IPS-NIHi11 (cell line): Measurements from ENCODE around the gene EPHA2.
"Not testable (repeated sequence)": the region's sequence is repeated elsewhere in the genome, so short reads cannot be mapped to it uniquely, and the experiment has no call there.

Experiments
- DNase-seq: peaks from one replicate; pipeline ENCODE4 v3.0.0; 2012; ENCODE audit warnings: mixed read lengths, low spot score

The EPHA2 gene

DNA sequence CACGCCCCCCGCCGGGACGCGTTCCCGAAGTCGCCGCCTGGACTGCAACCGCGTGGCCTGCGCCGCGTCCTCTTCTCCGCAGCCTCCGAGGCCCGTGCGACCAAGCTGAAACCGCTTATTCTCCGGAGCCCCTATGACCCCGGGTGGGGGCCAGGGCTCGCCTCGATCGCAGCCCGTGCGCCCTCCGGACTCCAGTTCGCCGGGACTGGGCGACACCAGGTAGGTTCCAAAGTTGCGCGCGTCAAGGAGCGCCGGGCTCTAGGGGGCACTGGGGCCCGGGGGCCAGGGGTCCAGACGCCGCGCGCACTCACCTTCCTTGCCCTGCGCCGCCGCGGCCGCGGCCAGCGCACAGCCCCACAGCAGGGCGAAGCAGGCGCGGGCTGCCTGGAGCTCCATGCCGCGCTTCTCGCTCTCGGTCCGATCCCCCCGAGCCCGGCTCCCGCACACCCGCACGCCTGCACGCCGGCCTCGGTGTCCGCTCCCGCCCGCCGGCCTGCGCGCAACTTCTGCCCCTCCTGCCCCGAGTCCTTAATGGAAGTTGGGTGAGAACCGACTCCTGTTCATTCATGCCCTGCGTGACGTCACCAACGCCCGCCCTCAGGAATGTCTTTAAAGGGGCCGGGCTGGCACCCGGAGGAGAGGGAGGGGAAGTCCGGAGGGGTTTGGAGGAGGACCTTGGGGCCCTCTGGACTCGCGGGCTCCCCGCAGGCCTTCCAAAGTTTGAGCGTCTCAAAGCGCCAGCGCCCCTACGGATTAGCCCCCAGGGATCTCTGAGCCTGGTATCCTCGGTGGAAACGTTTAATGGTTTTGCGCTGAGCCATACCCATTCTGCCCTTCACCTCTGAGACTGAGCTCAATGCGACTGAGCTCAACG is at the start of gene EPHA2:
Gene EPHA2, minus strand, starts transcription at position 533 of the 874 bp plus-strand sequence. Its CDS starts 137 bp downstream, at position 396.
- peak; percentile 89 for DNase-seq

DNA sequence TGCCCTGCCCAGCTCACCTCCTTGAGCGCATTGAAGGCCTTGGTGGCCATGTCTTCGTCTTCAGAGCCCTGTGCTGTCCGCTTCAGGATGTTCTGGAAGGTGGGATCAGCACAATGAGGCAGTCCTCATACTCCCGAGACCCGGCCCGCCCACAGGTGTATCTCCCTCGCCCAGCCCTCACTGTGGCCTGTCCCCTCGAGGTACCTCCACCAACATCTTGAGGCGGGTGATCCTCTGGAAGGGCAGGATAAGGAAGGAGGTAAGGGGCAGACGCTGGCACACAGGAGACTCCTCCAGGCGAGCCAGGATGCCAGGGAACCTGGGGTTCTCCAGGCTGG is 49.4 kb upstream of the EPHA2 start:
- no peak for DNase-seq

DNA sequence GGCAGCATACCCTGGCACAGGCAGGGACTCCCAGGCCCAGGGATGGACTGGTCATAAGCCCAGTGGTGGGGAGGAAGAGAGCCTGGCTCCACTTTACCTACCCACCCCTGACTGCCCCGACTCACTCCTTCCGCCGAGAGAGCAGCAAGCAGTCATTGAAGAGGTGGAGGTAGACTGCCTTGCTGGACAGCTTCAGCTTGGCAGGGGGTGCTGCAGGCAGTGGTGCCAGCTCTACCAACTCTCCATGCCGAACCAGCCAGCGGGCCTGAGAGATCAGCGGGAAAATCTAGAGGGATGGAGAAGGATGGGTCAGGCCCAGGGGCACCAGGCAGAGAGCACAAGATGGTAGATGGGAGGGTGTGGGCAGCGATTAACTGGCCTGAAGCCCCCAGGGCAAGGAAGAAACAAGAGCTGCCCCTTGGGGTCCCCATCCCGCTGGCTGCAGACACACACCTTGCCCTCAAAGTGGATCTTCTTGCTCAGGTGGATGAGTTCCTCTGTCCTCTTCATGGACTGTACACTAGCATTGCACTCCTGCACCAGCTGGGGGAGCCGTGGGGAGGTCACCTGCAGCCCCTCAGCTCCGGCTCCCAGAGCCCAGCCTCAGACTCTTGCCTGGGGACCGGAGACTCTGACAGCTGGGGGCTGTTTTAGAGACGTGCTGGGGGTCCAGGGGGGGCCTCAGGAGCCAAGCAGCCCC is 48.9 kb upstream of the EPHA2 start:
- DNase-seq = peak; percentile 69

DNA sequence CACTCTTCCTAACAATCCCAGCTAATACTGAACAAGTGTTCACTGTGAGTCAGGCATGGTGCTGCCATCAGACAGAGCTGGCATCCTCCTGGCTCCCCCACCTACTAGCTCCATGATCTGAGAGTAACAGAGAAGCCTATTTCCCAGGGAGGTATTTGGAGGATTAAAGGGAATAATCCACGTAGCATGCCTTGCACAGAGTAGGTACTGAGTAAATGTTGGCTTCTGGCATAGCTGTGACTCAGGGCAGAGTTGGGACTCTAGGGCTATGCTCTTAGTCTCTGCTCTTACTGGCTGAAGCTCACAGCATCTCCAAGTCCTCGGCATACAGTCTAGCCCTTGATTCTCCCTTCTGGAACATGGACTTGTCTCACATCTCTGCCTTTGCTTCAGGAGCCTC is 48.3 kb upstream of the EPHA2 start:
- DNase-seq = no peak

DNA sequence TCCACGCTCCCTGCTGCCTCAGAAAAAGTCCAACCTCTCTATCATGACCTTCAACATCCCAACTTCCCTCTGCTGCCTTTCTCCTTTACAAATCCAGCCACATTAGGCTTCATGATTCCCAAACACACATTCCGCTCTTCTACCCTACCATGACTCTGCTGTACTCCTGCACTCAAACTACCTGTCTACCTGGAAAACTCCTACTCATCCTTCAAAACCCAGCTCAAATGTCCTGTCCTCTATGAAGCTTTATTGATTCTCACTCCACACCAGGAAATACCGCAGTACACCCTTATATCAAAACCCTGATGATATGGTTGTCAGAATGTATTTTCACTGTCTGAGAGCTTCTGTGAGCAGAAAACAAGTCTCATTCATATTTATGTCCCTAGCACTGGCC is 47.7 kb upstream of the EPHA2 start:
- DNase-seq = no peak

DNA sequence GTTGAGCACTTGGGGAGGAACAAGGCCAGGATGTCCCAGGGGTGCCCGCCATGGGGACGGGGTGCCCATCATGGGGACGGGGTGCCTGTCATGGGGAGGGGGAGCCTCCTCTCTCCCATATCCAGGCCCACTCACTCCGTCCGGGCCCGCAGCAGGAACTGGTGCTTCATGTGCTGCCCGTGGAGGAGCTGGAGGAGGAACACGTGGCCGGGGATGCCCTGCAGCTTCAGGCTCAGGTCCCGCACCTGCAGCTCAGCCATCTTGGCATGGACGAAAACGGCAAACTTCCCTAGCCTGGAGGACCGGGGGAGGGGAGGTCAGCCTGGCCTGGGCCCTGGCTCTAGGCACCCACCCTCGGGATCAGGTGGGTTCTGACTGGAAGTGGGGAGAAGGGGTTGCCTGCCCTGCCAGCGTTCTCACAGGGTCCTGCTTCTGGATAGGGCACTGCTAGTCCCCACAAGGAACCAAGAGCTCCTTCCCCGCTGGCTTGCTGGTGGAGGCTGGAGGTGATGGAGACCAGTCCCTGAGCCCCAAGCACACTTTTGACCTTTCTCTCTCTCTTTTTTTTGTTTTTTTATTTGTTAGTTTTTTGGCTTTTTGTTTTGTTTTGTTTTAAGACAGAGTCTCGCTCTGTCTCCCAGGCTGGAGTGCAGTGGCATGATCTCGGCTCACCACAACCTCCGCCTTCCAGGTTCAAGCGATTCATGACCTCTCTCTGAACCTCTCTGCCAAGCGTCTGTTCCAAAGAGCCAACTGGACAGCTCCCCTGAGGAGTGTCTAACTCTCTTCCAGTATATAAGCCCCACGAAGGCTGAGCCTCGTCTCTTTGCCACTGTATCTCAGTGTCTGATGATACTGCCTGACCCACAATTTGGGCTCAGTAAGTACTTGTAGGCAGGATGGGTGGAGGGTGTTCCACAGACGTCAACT is 46.7 kb upstream of the EPHA2 start:
- DNase-seq = no peak

DNA sequence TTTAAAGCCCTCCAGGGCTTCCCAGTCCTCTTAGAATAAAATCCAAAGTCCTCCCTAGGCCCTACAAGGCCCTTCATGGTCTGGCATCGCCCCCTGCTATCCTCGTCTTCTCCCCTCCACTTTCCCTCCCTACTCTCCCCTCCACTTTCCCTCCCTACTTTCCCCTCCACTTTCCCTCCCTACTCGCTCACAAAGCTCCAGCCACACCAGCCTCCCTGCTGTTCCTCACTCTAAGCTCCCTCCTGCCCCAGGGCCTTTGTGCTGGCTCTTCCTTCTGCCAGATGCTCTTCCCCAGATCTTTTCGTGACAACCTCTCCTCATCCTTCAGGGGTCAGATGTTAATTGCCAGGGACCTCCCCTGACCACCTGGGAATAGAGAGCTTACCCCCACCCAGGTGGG is 43.8 kb upstream of the EPHA2 start:
- DNase-seq = no peak

DNA sequence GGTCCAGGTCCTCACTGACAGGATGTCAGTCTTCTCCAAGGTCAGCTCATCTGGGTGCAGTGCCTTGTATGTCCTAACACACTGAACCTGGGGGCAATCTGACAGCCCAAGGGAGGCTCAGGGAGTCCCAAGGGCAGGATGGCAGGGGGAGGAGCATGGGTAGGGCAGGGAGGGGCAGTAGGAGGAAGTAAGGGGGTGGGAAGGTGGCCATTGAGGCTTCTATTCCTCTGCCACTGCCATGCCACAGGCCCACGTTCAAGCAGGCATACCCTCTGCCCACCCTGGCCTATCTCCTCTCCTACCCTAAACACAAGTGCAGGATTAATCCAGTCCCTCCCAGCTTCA is 43.3 kb upstream of the EPHA2 start:
- no peak for DNase-seq

DNA sequence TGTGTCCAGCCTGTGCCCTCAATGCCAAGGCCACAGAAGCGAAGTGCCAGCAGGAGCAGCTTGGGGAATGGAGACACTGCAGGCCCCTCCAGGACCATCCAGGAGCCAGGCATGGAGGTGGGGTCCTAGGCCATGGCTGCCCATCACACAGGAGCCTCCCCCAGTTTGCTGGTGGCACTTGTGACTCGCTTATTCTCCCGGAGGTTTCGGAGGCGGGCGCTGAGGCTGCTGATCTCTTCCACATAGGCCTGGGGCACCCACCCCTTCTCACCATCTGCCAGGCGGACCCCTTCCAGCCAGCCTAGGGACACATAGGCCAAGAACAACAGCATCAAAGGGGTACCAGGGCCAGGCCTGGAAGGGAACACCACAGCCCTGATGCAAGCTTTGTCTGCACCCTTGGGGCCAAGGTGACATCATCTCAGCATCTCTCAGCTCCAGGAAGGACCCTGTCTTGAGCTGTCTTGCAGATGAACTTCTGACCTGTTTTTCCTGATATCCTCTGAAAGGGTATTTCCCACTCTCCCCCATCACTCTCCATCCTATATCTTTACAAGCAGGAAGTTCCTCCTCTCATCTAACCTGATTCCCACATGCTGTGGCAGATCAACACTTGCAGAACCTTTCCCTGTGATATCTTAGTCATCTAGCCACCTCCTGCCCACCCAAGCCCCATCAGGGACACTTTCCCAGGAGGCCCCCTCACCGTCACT is 42.7 kb upstream of the EPHA2 start:
- DNase-seq = no peak

DNA sequence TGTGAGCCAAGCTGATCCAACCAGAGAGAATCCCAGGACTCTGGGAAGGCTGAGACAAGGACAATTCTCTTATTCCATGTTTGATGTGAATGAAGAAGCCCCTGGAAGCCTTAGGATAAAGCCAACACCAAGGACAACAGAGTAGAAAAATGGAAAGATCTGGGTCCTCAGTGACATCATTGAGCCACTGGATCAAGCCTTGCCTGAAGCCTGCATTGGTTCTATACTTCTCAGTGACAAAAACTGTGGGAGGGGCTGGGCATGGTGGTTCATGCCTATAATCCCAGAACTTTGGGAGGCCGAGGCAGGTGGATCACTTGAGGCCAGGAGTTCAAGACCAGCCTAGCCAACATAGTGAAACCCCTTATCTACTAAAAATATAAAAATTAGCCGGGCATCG is 41.0 kb upstream of the EPHA2 start:
- no peak for DNase-seq

DNA sequence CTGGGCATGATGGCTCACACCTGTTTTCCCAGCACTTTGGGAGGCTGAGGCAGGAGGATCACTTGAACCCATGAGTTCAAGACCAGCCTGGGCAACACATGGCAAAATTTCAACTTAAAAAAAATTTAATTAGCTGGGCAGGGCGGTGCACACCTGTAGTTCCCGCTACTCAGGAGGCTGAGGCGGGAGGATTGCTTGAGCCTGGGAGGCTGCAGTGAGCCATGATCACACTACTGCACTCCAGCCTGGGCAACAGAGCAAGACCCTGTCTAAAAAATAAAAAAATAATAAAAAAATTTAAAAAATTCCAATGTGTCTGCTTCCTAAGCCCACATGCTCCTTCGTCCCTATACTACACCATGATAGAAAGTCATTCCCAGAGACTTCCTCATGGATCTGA is 40.3 kb upstream of the EPHA2 start:
- not testable (repeated sequence) for DNase-seq

DNA sequence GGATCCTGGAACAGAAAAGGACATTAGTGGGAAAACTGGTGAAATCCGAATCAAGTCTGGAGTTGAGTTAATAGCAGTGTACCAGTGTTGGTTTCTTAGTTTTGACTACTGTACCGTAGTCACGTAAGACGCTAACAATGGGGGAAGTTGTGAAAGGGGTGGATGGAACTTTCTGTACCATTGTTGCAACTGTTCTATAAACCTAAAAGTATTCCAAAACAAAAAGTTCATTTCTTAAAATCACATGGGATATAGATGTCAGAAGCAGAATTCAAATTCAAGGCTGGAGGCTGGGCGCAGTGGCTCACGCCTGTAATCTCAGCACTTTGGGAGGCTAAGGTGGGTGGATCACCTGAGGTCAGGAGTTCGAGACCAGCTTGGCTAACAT is 39.6 kb upstream of the EPHA2 start:
- DNase-seq = no peak

DNA sequence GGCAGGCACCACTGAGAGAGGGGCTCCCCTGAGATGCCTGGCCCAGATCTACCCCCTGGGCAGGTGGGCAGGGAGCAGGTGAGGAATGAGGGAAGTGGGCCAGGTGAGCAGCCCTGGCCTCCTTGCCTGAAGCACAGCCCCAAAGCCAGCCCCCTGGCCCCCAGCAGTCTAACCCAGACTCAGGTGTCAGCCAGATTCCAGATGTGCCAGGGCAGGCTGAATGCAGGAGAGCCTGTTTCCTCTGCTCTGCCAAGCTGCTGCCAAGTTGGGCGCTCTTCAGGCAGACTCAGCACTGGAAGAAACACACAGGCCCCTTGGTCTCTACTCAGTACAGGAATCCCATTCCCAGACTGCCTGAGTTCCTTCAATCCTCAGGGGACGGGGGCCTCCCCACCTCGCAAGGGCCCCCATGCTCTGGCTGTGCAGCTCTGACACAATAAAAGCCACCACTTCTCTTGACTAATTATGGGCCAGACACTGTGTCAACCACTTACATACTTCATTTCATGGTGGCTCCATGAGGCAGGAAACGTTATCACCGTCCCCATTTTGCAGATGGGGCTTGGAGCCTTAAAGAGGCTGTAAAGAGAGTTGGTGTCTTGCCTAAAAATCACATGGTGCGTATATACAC is 36.2 kb upstream of the EPHA2 start:
- DNase-seq = no peak

DNA sequence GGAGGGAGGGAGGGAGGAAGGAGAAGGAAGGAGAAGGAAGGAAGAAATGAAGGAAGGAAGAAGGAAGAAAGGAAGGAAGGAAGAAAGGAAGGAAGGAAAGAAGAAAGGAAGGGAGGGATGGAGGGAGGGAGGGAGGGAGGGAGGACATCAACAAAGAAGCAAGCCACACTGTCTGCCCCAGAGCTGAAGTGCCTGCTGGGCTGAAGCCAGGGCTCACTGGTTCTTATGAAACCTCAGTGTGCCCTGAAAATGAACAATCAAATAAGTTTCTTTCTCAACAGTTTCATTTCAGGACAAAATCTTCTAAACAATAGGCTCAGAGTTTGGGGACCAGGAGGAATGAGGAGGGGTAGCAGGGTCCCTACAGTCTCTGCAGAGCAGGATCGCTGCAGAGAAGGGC is 35.4 kb upstream of the EPHA2 start:
- no peak for DNase-seq

DNA sequence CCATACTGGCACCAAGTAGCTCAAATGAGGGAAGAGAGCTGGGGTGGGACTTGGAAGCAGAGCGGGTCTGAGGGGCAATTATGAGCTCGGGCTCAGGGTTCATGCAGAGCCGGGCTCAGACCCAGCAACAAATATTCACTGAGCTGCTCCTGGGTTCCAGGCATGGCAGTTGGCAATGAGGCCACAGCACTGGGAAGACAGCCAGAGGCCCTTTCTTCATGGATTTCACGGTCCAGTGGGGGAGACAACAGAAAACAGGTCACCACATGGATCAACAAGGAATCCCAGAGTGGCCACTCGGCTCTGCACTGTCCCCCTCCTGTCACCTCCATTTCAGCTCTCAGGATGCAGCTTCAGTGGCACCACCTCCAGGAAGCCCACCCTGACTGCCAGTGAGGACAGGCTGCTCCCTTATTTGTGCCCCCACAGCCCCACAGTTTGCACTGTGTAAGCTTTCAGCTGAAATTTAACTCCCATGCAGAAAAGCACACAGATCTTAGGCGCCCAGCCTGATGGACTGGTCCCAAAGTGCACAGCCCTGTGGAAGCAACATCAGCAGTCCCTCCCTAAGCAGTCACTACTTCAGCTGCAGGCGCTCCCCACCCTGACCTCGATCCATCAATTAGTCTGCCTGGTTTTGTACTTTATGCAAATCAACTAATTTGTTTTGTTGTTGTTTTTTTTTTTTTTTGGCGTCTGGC is 34.2 kb upstream of the EPHA2 start:
- DNase-seq = no peak

DNA sequence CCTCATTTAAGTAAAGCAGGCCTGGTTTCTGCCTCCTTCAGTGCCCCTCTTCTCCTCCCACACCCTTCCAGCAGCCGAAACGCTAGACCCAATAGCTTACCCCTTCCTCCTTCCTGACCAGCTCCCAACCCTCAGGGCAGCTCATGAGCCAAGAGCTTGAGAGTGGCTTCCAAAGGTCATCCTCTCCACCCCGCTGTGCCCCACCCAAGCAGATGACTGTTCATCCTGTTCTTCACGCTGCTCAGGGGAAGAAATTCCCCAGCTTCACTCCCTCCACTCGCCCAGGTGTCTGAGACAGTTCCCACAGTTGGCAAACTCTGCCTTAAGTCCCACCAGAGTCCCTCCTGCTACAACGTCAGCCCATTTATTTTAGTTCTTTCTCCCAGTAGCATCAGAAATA is 33.1 kb upstream of the EPHA2 start:
- no peak for DNase-seq

DNA sequence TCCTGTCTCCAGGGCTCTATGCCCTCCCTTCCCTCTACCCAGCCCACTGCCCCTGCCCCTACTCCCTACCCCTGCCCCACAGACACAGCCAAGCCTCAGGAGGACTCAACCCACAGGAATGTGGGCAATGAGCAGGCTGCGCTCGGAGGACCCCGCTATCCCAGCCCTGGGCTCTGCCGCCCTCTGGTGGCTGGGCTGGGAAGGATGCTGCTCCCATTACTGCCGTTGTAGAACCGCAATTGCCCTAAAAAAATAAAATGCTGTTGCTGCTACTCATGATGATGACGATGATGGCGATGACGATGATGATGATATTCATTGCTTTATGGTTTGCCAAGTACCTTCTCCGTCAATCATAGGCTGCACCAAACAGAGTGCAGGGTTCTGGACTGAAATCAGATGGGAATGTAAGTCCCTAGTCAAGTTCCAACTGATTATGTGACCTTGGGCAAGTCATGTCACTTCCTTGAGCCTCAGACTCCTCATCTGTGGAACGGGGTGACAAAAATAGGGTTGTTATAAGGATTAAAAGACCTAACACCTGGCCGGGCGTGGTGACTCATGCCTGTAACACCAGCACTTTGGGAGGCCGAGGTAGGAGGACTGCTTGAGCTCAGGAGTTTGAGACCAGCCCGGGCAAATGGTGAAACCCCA is 32.0 kb upstream of the EPHA2 start:
- DNase-seq = peak; percentile 89

DNA sequence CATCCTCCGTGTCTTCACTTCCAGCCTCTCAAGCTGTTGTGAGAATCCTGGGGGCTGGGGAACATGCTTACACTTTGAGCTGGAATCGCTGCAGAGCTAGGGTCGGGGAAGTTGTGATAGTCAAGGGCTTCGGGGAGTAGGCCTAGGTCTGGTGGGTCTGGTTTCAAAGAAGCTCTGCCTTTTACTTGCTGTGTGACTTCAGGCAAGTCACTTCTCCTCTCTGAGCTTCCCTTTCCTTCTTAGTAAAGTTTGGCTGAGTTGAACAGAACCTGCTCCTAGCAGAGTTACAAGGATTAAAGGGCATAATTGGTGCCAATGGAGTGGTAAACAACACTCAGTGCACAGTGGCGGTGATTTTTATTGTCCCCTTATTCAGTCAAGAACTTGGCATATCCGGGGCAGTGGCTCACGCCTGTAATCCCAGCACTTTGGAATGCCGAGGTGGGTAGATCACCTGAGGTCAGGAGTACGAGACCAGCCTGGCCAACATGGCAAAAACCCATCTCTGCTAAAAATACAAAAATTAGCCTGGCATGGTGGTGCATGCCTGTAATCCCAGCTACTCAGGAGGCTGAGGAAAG is 30.9 kb upstream of the EPHA2 start:
- DNase-seq = no peak

DNA sequence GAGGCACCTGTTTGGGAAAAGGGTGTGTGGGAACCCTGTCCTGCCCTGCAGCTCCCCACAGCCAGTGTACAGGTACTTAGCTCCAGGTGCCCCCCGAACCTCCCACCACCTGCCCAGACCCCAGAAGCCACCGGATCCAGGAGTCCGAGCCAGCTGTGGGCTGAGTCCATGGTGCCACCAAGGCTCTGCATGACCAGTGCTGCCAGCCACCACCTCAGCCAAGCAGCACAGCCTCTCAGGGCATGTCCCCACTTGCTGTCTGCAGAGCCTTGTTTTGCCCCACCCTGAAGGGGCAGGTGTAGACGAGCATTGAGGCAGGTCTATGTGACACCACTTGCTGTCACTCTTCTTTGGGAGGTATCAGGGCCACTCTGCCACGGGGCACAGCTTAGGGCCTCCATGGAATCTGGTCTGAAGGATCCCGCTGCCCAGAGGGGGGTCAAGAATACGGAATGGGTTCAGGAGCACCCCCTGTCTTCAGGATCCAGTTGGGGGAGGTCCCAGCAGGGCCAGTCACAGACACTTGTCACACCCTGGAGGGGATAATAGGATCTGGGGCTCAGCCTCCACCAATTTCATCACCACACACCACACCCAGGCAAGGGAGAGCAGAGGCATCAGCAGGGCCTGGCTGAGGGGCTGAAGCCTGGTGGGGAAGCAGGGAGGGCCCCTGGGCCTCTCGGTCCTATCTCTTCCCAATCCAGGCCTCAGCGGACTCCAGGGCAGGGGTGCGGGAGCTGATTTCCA is 28.9 kb upstream of the EPHA2 start:
- no peak for DNase-seq
